ENCODE results near the gene CBX4. TPM values are rescaled to one million over a fixed set of nuclear protein-coding genes. Genes with fewer than 3 reads are reported as not detected.

Gene CBX4
- polyA plus RNA-seq (2012; ENCODE audit: low read depth, missing spikeins), result 17.1 TPM

DNA sequence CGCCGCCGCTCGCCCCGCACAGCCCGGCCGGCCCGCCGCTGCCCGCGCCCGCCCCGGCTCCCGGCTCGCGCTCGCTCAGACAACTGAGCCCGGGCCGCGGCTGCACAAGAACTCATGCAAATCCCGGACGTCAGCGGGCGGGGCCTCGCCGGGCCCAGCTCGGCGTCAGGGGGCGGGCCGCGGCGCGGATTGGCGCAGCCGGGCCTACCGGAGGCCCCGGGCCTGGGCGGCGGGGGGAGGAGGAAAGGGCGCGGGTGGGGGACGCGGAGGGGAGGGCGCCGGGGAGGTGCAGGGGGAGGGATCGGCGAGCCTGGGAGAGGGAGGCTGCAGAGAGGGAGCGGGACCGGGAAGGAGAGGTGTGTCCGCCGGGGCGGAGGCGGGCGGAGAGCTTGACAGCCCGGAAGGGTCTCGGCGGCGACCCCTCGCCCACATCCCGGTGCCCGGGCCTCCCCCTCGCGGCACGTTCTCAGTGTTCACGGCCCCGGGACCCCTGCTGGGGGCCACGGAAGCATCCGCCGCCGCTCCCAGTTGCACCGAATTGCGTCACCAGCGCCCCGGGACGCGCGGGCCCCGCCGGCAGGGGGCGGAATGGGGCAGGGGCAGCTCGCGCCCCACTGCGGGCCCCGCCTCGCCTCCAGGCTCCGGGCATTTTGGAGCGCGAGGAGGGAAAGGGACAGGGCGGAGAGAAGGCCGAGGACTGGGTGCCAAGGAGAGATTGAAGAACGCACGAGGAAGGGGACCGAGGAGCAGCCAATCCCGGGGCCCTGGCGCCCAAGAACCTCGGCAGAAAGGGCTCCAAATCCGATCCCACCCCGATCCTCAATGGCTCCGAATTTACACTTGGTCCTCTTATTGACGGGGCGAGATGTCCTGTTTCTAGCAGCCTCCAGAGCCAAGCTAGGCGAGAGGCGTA is at the start of gene CBX4:
Gene CBX4 (minus strand): TSS at position 85 of the 913 bp plus-strand sequence. CDS start 189 bp downstream, outside the sequence.
- FAIRE-seq (peak; percentile 78), DNase-seq (ENCODE audit: insufficient read length, low spot score) (peak; percentile 95)
- no peak for TF ChIP-seq SPI1 (IDR thresholded peaks at IDR 0.05; ENCODE audit: low read depth, low read length)
- peak; percentile 40; the same call in 1 of the 2 replicates for TF ChIP-seq POLR2A (IDR thresholded peaks at IDR 0.05; ENCODE audit: low read depth, low read length)
- no peak for TF ChIP-seq PAX5 (IDR thresholded peaks at IDR 0.05; ENCODE audit: insufficient read depth, low read length, severe bottlenecking)
- TF ChIP-seq POLR2AphosphoS5 (IDR thresholded peaks at IDR 0.05; ENCODE audit: low read depth, low read length), result peak; percentile 43; the same call in 1 of the 2 replicates
- TF ChIP-seq TAF1 (IDR thresholded peaks at IDR 0.05; ENCODE audit: low read depth, low read length), result peak; percentile 76; the same call in 1 of the 2 replicates
- peak; percentile 30; the same call in 1 of the 2 replicates for TF ChIP-seq POU2F2 (IDR thresholded peaks at IDR 0.05; ENCODE audit: low read depth, low read length)

GRCh38 chr17:79888009-79888540 is 48.8 kb upstream of the CBX4 start:
- FAIRE-seq (no peak), DNase-seq (ENCODE audit: insufficient read length, low spot score) (no peak)
- no peak for TF ChIP-seq POU2F2 (IDR thresholded peaks at IDR 0.05; ENCODE audit: low read depth, low read length)
- TF ChIP-seq PAX5 (IDR thresholded peaks at IDR 0.05; ENCODE audit: insufficient read depth, low read length, severe bottlenecking), result no peak
- TF ChIP-seq POLR2AphosphoS5 (IDR thresholded peaks at IDR 0.05; ENCODE audit: low read depth, low read length), result no peak
- TF ChIP-seq SPI1 (IDR thresholded peaks at IDR 0.05; ENCODE audit: low read depth, low read length), result no peak
- TF ChIP-seq POLR2A (IDR thresholded peaks at IDR 0.05; ENCODE audit: low read depth, low read length), result no peak

DNA sequence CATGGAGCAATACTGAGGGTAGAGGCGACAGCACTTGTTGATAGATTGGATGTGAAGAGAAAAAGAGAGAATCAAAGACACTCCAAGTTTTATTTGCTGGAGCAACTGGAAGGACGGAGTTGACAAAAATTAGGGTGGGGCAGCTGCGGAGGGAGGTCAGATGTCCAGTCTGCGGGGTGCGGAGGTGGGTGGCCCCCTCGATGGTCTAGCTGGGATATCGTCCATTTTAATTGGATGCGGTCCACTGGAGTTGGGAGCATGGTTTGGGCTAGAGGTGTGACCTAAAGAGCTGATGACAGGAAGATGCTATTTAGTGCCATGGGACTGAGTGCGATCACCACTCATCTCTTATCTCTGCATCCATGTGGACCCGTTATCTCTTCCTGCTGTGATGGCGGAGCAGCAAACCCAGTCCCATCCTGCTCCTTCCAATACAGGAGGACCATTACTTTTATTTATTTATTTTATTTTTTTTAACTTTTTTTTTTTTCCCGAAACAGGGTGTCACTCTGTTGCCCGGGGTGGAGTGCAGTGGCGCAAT is 48.3 kb upstream of the CBX4 start:
- TF ChIP-seq TAF1 (IDR thresholded peaks at IDR 0.05; ENCODE audit: low read depth, low read length) (no peak), PAX5 (IDR thresholded peaks at IDR 0.05; ENCODE audit: insufficient read depth, low read length, severe bottlenecking) (no peak), SPI1 (IDR thresholded peaks at IDR 0.05; ENCODE audit: low read depth, low read length) (no peak), POLR2AphosphoS5 (IDR thresholded peaks at IDR 0.05; ENCODE audit: low read depth, low read length) (no peak), POU2F2 (IDR thresholded peaks at IDR 0.05; ENCODE audit: low read depth, low read length) (no peak), POLR2A (IDR thresholded peaks at IDR 0.05; ENCODE audit: low read depth, low read length) (no peak)
- FAIRE-seq, result no peak

DNA sequence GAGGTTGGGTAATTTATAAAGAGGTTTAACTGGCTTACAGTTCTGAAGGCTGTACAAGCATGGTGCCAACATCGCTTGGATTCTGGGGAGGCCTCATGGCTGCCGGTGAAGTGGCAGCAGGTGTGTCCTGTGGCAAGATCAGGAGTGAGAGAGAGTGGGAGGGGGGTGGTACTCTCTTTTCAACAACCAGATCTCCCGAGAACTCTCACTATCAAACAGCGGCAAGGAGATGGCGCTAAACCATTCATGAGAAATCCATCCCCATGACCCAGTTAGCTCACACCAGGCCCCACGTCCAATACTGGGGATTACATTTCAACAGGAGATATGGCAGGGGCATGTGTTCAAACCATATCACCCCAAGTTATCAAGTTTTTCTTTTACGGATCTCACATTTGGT is 44.0 kb upstream of the CBX4 start:
- TF ChIP-seq PAX5 (IDR thresholded peaks at IDR 0.05; ENCODE audit: insufficient read depth, low read length, severe bottlenecking) (no peak), POLR2A (IDR thresholded peaks at IDR 0.05; ENCODE audit: low read depth, low read length) (no peak), SPI1 (IDR thresholded peaks at IDR 0.05; ENCODE audit: low read depth, low read length) (no peak), POLR2AphosphoS5 (IDR thresholded peaks at IDR 0.05; ENCODE audit: low read depth, low read length) (no peak), POU2F2 (IDR thresholded peaks at IDR 0.05; ENCODE audit: low read depth, low read length) (no peak)
- no peak for DNase-seq (ENCODE audit: insufficient read length, low spot score)
- FAIRE-seq, result no peak

More for the DNA sequence above, 48.3 kb upstream of the CBX4 start:
- no peak for DNase-seq (ENCODE audit: insufficient read length, low spot score)

- TF ChIP-seq POLR2AphosphoS5 (IDR thresholded peaks at IDR 0.05; ENCODE audit: low read depth, low read length) (no peak), POLR2A (IDR thresholded peaks at IDR 0.05; ENCODE audit: low read depth, low read length) (no peak)
- DNase-seq (ENCODE audit: insufficient read length, low spot score) (no peak), FAIRE-seq (no peak)
These were observed 39.2 kb upstream of the CBX4 start for GRCh38 chr17:79878329-79878947.

DNA sequence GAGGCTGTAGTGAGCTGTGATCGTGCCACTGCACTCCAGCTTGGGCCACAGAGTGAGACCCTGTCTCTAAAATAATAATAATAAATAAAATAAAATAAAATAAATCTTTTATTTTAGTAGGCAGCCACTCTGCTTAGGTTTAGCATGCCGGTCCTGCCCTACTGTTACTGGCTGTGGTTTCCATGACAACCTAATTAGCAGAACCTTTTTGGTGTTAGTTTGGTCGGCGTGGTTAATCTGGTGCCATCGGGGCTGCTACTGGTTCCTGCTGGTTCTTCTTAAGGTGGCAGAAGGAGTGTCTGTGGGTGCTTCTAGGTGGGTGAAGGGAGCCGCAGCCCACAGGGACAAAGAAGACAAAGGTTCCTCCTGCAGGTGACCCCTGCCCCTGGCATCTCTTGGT is 37.8 kb upstream of the CBX4 start:
- no peak for FAIRE-seq
- no peak for TF ChIP-seq TAF1 (IDR thresholded peaks at IDR 0.05; ENCODE audit: low read depth, low read length)
- TF ChIP-seq POU2F2 (IDR thresholded peaks at IDR 0.05; ENCODE audit: low read depth, low read length), result no peak
- no peak for TF ChIP-seq POLR2AphosphoS5 (IDR thresholded peaks at IDR 0.05; ENCODE audit: low read depth, low read length)
- no peak for TF ChIP-seq POLR2A (IDR thresholded peaks at IDR 0.05; ENCODE audit: low read depth, low read length)
- no peak for TF ChIP-seq PAX5 (IDR thresholded peaks at IDR 0.05; ENCODE audit: insufficient read depth, low read length, severe bottlenecking)
- TF ChIP-seq SPI1 (IDR thresholded peaks at IDR 0.05; ENCODE audit: low read depth, low read length), result no peak

DNA sequence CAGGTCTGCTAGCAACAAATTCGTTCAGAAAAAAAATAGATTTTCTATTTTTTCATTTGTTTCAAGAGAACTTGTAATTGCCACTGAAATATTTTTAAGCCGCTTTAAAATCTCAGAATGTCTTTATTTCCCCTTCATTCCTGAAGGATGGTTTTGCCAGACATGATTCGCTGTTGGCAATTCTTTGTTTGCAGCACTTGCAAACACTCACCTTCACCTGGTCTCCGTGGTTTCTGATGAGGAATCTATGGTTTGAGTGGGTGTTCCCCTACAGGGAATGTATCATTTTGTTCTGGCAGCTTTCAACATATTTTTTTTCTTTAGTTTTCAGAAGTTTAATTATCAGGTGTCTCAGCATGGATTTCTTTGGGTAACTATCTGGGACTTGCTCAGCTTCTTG is 36.3 kb upstream of the CBX4 start:
- TF ChIP-seq SPI1 (IDR thresholded peaks at IDR 0.05; ENCODE audit: low read depth, low read length) (no peak), PAX5 (IDR thresholded peaks at IDR 0.05; ENCODE audit: insufficient read depth, low read length, severe bottlenecking) (no peak), POLR2AphosphoS5 (IDR thresholded peaks at IDR 0.05; ENCODE audit: low read depth, low read length) (no peak), TAF1 (IDR thresholded peaks at IDR 0.05; ENCODE audit: low read depth, low read length) (no peak)
- no peak for DNase-seq (ENCODE audit: insufficient read length, low spot score)
- FAIRE-seq, result no peak

More for the DNA sequence above, 37.8 kb upstream of the CBX4 start:
- no peak for DNase-seq (ENCODE audit: insufficient read length, low spot score)

DNA sequence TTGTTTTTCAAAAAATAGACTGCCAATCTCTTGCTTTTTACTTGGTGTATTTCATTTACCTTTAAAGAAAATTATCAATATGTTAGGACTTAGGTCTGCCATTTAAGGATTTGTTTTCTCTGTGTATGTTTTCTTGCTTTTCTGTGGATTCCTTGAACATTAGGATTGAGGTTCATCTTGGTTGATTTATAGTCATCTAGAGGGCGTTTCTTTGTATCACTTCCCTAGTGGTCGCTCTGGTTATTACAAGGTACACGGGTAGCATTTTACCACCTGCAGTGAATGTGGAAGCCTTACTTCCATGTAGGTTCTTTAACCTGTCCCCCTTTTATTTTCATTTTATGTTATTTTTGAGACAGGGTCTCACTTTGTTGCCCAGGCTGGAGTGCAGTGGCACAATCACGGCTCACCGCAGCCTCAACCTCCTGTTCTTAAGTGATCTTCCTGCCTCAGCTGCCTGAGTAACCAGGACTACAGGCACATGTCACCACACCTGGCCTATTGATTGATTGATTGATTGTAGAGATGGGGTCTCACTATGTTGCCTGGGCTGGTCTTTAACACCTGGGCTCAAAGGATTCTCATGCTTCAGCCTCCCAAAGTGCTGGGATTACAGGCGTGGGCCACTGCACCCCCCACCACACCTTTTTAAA is 35.2 kb upstream of the CBX4 start:
- TF ChIP-seq POLR2A (IDR thresholded peaks at IDR 0.05; ENCODE audit: low read depth, low read length) (no peak), POU2F2 (IDR thresholded peaks at IDR 0.05; ENCODE audit: low read depth, low read length) (no peak), POLR2AphosphoS5 (IDR thresholded peaks at IDR 0.05; ENCODE audit: low read depth, low read length) (no peak), TAF1 (IDR thresholded peaks at IDR 0.05; ENCODE audit: low read depth, low read length) (no peak), SPI1 (IDR thresholded peaks at IDR 0.05; ENCODE audit: low read depth, low read length) (peak; percentile 24; the same call in 1 of the 2 replicates)
- peak; percentile 47 for FAIRE-seq
- no peak for DNase-seq (ENCODE audit: insufficient read length, low spot score)

DNA sequence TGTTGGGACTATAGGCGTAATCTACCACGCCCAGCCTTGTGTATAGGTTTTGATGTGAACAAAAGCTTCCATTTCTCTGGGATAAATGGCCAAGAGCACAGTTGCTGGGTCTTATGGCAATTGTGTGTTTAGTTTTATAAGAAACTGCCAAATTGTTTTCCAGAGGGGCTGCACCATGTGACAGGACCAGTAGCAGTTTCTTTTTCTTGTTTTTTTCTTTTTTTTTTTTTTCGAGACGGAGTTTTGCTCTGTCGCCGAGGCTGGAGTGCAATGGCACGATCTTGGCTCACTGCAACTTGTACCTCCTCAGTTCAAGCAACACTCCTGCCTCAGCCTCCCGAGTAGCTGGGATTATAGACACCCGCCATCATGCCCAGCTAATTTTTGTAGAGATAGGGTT is 34.3 kb upstream of the CBX4 start:
- TF ChIP-seq POLR2AphosphoS5 (IDR thresholded peaks at IDR 0.05; ENCODE audit: low read depth, low read length) (no peak), POLR2A (IDR thresholded peaks at IDR 0.05; ENCODE audit: low read depth, low read length) (no peak), PAX5 (IDR thresholded peaks at IDR 0.05; ENCODE audit: insufficient read depth, low read length, severe bottlenecking) (no peak), TAF1 (IDR thresholded peaks at IDR 0.05; ENCODE audit: low read depth, low read length) (no peak), SPI1 (IDR thresholded peaks at IDR 0.05; ENCODE audit: low read depth, low read length) (no peak), POU2F2 (IDR thresholded peaks at IDR 0.05; ENCODE audit: low read depth, low read length) (no peak)

More for the DNA sequence above, 34.3 kb upstream of the CBX4 start:
- no peak for DNase-seq (ENCODE audit: insufficient read length, low spot score)
- no peak for FAIRE-seq

Measured in GM12891 (cell line).